ENCODE results near the gene WDR86. TPM values are rescaled to one million over a fixed set of nuclear protein-coding genes. Genes with fewer than 3 reads are reported as not detected.

Gene WDR86
- total and polyA plus RNA-seq, 2 of the 8 experiments (the other 6 are each of a cell fraction or from before 2014, with no cell fraction given): 12.7 to 15.8 TPM

- H2BK15ac ChIP-seq (ENCODE audit: low read length): 0 out of 2 replicates have a peak overlapping the region, but pooled peaks have one; percentile 10
- H2BK20ac ChIP-seq (ENCODE audit: low read length): no peak overlapping the region
- ChIA-PET CTCF (ENCODE audit: partially characterized antibody) (interaction anchor here (0.6 to 16.9 kb wide), 8 partner anchors 11 to 406 kb away, joined by 3 to 185 read pairs (median 4); no protein-coding TSS in a partner anchor), POLR2A (ENCODE audit: partially characterized antibody) (interaction anchor here (0.6 to 1.2 kb wide), 3 partner anchors 39 to 83 kb away, joined by 3 read pairs; partner anchors contain the start of gene NUB1)
- H2AFZ ChIP-seq (ENCODE audit: low read length): no peak overlapping the region
- no peak overlapping the region for H3K4ac ChIP-seq (replicated peaks; ENCODE audit: insufficient read length, low read depth, low read length)
- no peak overlapping the region for H2BK5ac ChIP-seq (ENCODE audit: low read depth, low read length)
- H2AK5ac ChIP-seq (ENCODE audit: low read depth, low read length): no peak overlapping the region
- H3K18ac ChIP-seq (ENCODE audit: extremely low read depth, low read length): peak overlapping the region; percentile 32; the same call in 1 of the 2 replicates
- DNase-seq (ENCODE audit: low read depth in 1 of 2, low spot score in 2 of 2) (no peak), FAIRE-seq (no peak)
- H3K27me3 ChIP-seq (replicated peaks in 1 of 4; ENCODE audit: control insufficient read depth in 3 of 4, extremely low read depth in 1 of 4, insufficient read depth in 3 of 4, low read length in 3 of 4): peaks cover 8 to 24% (median 21%) of the 10 kb centered on the region in 4 experiments
- no peak overlapping the region for H3K23ac ChIP-seq (ENCODE audit: insufficient read length)
- no peak overlapping the region for H3K56ac ChIP-seq (replicated peaks; ENCODE audit: insufficient read length, low read depth, low read length)
- H3K79me2 ChIP-seq (ENCODE audit: control insufficient read depth in 1 of 2, insufficient read depth in 2 of 2, low read length in 2 of 2): no peaks in the 10 kb centered on the region
- no peaks in the 10 kb centered on the region for H3K9me3 ChIP-seq (ENCODE audit: insufficient read depth in 2 of 2, low read depth in 1 of 2, low read length in 1 of 2)
- H3K14ac ChIP-seq (ENCODE audit: insufficient read length): no peak overlapping the region
- no peaks in the 10 kb centered on the region for H3K79me1 ChIP-seq (ENCODE audit: low read depth, low read length)
- no peak overlapping the region for H3K9ac ChIP-seq (replicated peaks in 1 of 4; ENCODE audit: extremely low read depth in 1 of 4, low read depth in 3 of 4, low read length in 3 of 4)
- H3K4me3 ChIP-seq (ENCODE audit: extremely low read depth in 1 of 4, insufficient read depth in 2 of 4, low read depth in 3 of 4, low read length in 4 of 4): no peak overlapping the region
- H3K4me2 ChIP-seq (ENCODE audit: insufficient read depth in 1 of 2, low read depth in 2 of 2, low read length in 2 of 2): no peak overlapping the region
- no peak overlapping the region for H3K27ac ChIP-seq (ENCODE audit: low read depth, low read length)
- peaks cover 0 to 13% (median under 1%) of the 10 kb centered on the region in 4 experiments; a peak in 3 of 8 replicates for H3K36me3 ChIP-seq (ENCODE audit: control insufficient read depth in 2 of 4, insufficient read depth in 4 of 4, low read length in 3 of 4)
- H4K20me1 ChIP-seq (replicated peaks in 1 of 2; ENCODE audit: control insufficient read depth in 1 of 2, insufficient read depth in 2 of 2, low read length in 2 of 2): peaks cover 0 to 2% of the 10 kb centered on the region in 2 experiments
- no peak overlapping the region for H4K8ac ChIP-seq (ENCODE audit: extremely low read depth, insufficient read depth, low read length)
- peaks cover 14% of the 10 kb centered on the region; the same call in 1 of the 2 replicates for H3K23me2 ChIP-seq (ENCODE audit: low read depth, low read length)
- H3K4me1 ChIP-seq (replicated peaks in 1 of 4; ENCODE audit: control insufficient read depth in 3 of 4, insufficient read depth in 4 of 4, low read length in 3 of 4): peaks cover 0 to 30% (median 8%) of the 10 kb centered on the region in 4 experiments; a peak in 6 of 7 replicates
- 88% methylated on average over 25 of the region's 25 CpGs; no CpG with 5 or more reads in 1 of the 2 experiments for WGBS, 2 experiments (ENCODE audit: extremely low coverage in 1 of 2, insufficient coverage in 1 of 2, insufficient read length in 1 of 2, insufficient replicate concordance in 2 of 2, low coverage in 1 of 2, low lambda C conversion rate in 2 of 2, missing lambda C conversion rate in 1 of 2)
- peak overlapping the region; percentile 12; the same call in 1 of the 2 replicates for H2BK12ac ChIP-seq (ENCODE audit: low read depth, low read length)
- H4K91ac ChIP-seq (replicated peaks; ENCODE audit: insufficient read length, low read length): no peak overlapping the region
- no peak overlapping the region for H4K5ac ChIP-seq (ENCODE audit: insufficient read length, low read depth, low read length)
- H2BK120ac ChIP-seq (replicated peaks; ENCODE audit: low read depth, low read length): no peak overlapping the region
- TF ChIP-seq EP300 (IDR thresholded peaks at IDR 0.05; ENCODE audit: borderline replicate concordance in 1 of 2, low read depth in 2 of 2, low read length in 2 of 2) (no peak), POLR2AphosphoS5 (IDR thresholded peaks at IDR 0.05; ENCODE audit: low read depth, low read length) (no peak), CTCF (IDR thresholded peaks at IDR 0.05; ENCODE audit: control extremely low read depth in 1 of 3, insufficient read depth in 1 of 3, low read depth in 1 of 3, low read length in 3 of 3) (peak in 2 of 3 experiments; percentile 7 to 22; a peak in 1 of 4 replicates), BRCA1 (IDR thresholded peaks at IDR 0.05; ENCODE audit: low read depth, low read length) (no peak), GABPA (IDR thresholded peaks at IDR 0.05; ENCODE audit: borderline replicate concordance, insufficient read depth, low read length) (peak; percentile 19; the same call in 1 of the 2 replicates), RAD21 (IDR thresholded peaks at IDR 0.05 in 1 of 2, conservative IDR thresholded peaks at IDR 0.05 in 1 of 2; ENCODE audit: low read depth in 2 of 2, low read length in 2 of 2) (peak in 1 of 2 experiments; percentile 14; a peak in 1 of 4 replicates), SP1 (IDR thresholded peaks at IDR 0.05; ENCODE audit: low read depth, low read length) (no peak), ASH2L (IDR thresholded peaks at IDR 0.05; ENCODE audit: low read length) (no peak)
These were observed 30.2 kb downstream of the WDR86 start for GRCh38 chr7:151379534-151380198.
